GM12864 (cell line): ENCODE data around the gene RGL3.

Experiments used
- DNase-seq: peaks from one replicate; pipeline ENCODE4 v3.0.0-alpha.2; 2011; ENCODE audit warnings: low read depth
- H3K4me3 ChIP-seq: 2 replicates; pipeline ENCODE4 v1.5.1; 2011; ENCODE audit warnings: mild to moderate bottlenecking, low read depth, low read length, control low read depth
- CTCF ChIP-seq: IDR thresholded peaks from 2 replicates; pipeline ENCODE4 v1.5.1; 2011; ENCODE audit warnings: low read depth, mild to moderate bottlenecking, moderate library complexity, low read length, control low read depth, inconsistent platforms; ENCODE audit errors: missing control alignments

Gene RGL3

GRCh38 chr19:11401808-11402543 is 17.1 kb downstream of the RGL3 start:
- H3K4me3 ChIP-seq: no peak overlapping the region
- no peak for DNase-seq
- TF ChIP-seq CTCF: no peak

- no peak for TF ChIP-seq CTCF
- DNase-seq: no peak
- H3K4me3 ChIP-seq: no peak overlapping the region
Observed at GRCh38 chr19:11400798-11401197, 18.3 kb downstream of the RGL3 start.

- TF ChIP-seq CTCF: no peak
- DNase-seq: no peak
- H3K4me3 ChIP-seq: no peak overlapping the region
Observed at GRCh38 chr19:11399667-11400066, 19.4 kb downstream of the RGL3 start.

GRCh38 chr19:11397089-11397610 is 22.0 kb downstream of the RGL3 start:
- no peak for TF ChIP-seq CTCF
- DNase-seq: no peak
- H3K4me3 ChIP-seq: no peak overlapping the region

- no peak for DNase-seq
- TF ChIP-seq CTCF: no peak
- H3K4me3 ChIP-seq: no peak overlapping the region
Observed at GRCh38 chr19:11390933-11391680, 28.0 kb downstream of the RGL3 start.

GRCh38 chr19:11390359-11390758 is 28.8 kb downstream of the RGL3 start:
- no peak for TF ChIP-seq CTCF
- DNase-seq: no peak
- no peak overlapping the region for H3K4me3 ChIP-seq
